ENCODE data around the gene OR2S2.
"Not testable (repeated sequence)": the region's sequence is repeated elsewhere in the genome, so short reads cannot be mapped to it uniquely, and the experiment has no call there.

Gene OR2S2

DNA sequence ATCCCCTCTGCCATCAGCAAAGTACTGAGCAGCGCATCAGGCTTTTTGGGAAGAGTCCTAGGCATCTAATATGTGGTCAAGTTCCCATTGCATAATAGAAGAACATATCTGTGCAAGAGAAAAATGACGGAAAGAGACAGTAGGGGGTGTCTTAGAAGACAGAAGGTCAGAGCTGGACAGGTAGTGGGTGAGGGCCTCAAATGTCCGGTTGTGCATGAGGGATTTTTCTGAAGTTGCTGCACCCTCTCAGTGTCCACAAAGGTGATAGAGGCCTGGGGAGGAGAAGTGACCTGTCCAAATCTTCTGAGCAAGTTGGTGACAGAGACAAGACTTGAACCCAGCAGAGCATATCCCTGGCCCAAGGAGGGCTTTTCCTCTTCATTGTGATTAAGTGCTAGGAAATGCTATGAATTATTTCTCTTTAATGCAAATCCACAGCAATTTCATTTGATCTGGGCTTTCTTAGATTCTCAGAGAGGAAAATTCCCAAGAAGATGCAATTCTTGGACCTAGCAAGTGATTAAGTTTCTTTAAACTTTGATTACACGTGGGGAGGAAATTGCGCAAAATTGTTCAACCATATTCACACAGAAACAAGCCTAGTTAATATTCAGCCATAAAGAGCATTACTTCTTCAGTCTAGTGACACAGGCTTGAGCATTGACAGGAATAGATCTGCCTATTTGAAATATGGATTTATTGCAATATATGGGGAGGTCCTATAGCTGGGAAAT is at the start of gene OR2S2:
TSS of gene OR2S2 (minus strand) at position 51 of the 734 bp plus-strand sequence. CDS start 56 bp downstream, outside the sequence.
- no peak for DNase-seq

DNA sequence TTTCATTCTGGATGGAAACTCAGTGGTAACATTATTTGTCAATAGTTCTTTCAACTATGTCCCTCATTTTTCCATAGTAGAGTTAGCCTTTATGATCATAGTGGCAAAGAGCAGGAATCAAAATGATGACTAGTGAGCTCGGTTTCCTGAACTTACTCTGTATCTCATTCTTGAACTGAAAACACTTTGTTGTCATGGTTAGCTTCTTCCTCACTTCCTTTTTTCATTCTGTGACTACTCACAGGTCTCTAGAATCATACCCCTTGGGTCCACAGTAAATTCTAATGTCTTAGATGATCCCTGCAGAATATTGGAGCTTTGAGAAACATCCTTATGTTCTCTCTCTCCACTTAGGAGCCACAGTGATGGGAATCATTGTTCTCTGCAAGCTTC is 49.4 kb upstream of the OR2S2 start:
- DNase-seq = no peak

DNA sequence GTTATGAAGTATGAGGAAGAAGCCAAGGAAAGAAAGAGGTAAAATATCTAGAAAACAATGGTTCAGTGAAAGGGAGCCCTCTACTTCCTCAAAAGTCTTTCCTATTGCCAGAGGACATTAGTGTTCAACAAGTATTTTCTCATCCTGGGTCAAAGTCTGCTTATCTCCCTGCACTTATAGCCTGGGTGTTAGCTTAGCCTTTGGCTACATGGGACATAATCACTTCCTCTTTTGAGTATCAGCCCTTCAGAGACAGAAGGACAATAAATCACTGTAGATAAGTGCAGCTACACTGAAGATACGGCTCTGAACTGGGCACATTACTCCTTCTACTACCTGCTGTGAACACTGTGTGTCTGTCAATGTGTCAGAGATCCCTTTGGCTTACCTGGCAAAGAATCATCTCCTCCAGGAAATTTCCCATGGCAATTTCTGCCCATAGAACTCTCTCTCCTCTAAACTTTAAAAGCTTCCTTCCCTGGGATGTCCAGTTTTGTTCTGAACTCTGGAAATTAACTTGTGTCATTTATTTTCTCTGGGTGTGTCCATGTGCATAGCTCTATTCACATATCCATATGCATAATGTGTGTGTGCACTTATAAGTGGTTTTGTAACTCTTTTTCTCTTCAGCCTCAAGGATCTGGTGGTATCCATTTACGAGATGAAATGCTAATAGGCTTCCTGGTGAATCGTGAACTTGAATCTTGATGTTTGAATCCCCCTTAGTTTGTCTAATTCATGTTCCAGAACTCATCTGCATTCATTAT is 48.8 kb upstream of the OR2S2 start:
- no peak for DNase-seq

GRCh38 chr9:36005891-36006290 is 47.9 kb upstream of the OR2S2 start:
- no peak for DNase-seq

DNA sequence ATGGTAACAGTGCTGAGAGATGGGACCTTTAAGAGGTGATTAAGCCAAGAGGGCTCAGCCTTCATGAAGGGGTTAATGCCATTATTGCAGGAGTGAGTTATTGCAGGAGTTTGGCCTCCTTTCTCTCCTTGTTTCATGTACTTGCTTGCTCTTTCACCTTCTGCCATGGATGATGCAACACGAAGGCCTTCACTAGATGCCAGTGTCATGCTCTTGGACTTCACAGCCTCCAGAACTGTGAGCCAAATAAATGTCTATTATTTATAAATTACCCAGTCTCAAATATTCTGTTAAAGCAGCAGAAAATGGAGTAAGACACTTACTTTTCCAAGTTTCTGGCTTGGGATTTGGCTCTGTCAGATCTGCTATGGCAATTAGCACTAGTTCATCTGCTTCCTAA is 40.4 kb upstream of the OR2S2 start:
- no peak for DNase-seq

- not testable (repeated sequence) for DNase-seq
These were observed 39.1 kb upstream of the OR2S2 start for GRCh38 chr9:35997016-35997415.

DNA sequence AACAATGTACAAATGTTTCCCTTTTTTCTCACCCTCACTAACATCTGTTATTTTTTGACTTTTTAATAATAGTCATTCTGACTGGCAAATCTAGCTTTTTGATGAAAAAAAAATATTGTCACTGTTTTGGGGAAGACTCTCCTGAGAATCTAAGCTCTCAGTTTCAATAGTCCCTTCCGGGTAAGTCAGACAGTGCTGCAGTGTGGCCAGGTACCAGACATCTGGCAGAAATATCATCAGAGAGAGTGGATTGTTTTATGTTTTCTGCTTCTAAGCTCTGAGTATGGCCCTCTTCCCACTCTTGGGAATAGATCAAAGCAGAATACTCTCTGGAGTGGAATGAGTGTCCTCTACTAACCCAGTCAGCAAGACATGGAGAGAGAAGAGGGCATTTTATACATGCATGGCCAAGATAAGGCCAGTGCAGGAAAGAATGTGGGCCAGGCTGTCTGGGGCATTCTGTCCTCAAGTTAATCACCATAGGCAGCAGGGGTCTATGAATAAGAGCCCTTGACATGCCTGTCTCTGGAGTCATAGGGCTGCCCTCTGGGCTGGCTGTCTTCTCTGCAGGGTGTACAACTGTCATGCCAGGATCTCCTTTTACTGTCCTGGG is 38.5 kb upstream of the OR2S2 start:
- DNase-seq = no peak

DNA sequence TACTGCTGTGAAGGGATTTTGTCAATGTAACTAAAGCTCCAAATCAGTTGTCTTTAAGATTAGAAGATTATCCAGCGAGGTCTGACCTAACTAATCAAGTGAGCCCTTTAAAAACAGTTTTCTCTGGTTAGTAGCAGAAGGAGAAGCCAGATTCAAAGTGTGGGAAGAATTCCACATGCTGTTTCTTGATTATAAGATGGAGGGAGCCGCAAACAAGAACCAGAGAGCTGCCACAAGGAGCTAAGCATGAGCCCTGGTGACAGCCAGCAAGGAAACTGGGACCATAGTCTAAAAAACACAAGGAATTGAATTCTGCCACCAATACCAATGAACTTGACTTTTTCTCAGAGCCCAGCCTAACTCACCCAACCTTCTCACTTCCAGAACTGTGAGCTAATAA is 37.0 kb upstream of the OR2S2 start:
- no peak for DNase-seq

DNA sequence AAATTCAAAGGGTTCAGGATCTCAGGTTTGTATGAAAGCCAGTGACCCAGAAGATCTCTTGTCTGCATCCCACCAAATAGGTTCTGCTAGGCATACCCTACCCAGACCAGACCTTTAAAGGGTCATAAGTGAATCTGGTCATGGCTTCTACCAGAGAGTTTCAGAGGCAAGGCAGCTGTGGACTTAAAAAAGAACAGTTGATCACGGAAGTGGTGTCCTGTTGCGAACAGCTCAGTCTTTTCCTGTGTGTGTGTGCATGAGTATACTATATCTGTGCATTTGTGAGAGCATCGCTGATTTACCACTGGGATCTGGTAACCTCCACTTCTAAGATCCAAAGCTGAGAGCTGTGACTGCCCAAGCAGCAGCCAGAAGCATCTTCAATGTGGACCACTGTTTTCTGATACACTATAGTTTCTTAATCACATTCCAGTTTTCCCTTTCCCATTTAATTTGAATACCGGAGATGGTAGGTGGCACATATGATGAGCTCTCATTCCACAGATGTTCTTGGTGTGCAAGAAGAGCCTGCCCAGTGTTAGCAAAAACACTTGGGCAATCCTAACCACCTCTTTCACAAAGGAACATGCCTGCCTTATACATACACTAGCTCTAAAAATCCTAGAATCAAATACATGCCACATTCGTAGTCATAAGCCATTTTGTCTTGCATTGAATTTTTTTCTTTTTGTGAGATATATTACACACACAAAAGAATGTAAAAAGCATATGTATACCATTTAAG is 36.2 kb upstream of the OR2S2 start:
- DNase-seq = no peak

- DNase-seq = not testable (repeated sequence)
These were observed 35.2 kb upstream of the OR2S2 start for GRCh38 chr9:35993136-35993535.

DNA sequence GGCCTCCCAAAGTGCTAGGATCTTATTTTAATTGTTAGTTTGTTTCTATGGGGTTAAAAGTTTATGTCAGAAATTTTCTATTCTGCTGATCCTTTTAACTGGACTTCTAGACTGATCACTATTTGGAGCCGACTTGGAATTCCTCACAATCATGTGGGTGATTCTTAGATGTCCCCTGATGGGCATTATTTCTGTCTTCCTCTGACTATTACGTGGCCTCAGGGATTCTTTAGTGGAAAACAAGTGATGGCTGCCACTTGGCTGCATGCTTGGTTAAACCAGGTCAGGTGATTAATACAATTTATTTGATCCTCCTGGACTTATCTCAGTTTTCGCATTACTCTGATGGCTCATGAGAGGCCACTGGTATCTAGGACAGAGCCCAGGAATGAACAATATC is 32.2 kb upstream of the OR2S2 start:
- no peak for DNase-seq

DNA sequence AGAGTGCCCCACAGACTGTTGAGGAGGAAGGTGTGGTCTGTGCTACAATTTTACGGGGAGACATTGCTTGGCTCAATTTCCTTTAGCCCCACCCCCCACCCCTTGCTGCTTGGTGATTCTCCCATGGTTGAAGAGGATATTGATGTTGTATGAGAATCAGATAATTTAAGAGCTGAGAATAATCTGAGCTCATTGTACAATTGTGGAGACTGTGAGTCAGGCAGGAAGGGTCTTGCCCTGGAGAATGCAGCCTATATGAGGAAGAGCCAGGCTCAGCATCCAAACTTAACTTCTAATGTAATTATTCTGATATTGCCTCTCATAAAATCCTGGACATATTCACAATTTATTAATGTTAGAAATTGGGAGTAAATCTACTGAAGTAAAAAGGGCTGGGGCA is 26.1 kb upstream of the OR2S2 start:
- DNase-seq = no peak

GRCh38 chr9:35981699-35982098 is 23.7 kb upstream of the OR2S2 start:
- no peak for DNase-seq

DNA sequence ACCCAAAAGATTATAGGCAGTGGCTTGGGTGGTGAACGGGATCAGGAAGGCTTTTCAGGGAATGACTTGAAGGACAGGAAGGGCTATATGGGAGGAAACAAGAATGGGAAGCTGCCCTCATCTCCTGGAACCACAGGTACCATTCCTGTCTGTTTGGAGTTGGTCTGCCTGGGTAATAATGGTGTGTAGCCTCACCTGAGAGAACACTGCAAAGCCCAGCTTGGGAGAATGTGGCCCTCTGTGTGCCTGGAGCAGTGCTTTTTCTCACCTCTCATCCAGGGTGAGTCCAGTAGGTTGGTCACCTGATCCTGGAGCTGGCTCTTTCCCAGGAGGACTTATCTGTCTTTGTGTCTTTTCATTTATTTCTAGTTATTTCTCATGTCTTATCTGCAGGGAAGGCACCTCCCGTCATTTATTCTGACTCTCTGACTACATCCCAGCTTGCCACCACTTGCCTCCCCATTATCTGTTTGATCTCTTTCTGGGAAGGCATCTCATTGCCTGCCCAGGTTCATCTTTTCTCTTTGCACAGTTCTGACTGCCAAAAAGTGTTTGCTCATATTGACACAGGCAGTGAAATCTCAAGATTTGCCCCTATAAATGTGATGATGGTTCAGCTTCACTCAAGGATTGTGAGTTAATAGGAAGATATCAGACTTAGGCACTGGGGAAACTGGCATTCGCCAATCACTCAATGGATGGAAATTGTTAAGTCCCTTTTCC is 22.5 kb upstream of the OR2S2 start:
- DNase-seq = no peak

GRCh38 chr9:35978792-35979191 is 20.8 kb upstream of the OR2S2 start:
- DNase-seq = no peak

- DNase-seq = no peak
These were observed 18.8 kb upstream of the OR2S2 start for GRCh38 chr9:35976726-35977125.

GRCh38 chr9:35974800-35975199 is 16.8 kb upstream of the OR2S2 start:
- DNase-seq = no peak

DNA sequence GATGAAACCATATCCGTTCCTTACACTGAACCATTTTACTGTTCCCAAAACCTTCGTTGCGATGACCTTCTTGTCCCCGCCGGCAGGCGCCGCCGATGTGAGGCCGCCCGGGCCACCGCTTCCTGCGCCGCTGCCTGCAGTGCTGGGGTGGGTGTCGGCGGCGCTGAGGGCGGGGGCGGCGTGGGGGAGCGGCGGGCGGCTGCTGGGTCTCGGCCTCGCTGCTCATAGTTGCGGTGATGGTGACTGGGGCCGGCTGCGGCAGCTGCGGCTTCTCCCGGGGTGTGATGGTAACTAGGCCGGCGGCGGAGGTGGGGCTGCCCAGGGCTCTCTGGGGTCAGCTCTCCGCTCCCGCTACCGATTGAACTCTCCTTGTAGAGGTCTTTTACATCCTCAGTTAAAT is 14.1 kb upstream of the OR2S2 start:
- no peak for DNase-seq

- no peak for DNase-seq
These were observed 9.1 kb upstream of the OR2S2 start for GRCh38 chr9:35967042-35967441.

- no peak for DNase-seq
These were observed 8.5 kb upstream of the OR2S2 start for GRCh38 chr9:35966433-35966832.

DNA sequence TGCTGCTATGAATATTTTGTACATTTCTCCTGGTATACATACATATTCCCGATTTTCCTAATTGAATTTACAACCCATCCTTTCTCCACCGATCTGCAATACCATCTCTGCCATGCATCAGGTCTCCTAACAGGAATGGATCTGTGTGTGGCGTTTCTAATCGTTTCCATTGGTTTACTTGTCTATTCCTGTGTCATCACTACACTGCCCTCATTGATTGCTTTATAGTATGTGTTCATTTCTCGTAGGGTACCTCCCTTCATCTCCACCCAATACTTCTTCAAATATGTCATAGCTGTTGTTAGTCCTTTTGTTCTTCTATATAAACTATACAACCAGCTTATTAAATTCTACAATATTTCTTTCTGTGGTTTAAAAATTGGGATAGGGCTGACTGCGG is 7.1 kb upstream of the OR2S2 start:
- DNase-seq = no peak

- DNase-seq = no peak
These were observed 4.4 kb upstream of the OR2S2 start for GRCh38 chr9:35962126-35962906.
